Measurements from ENCODE around the gene G6PD.
"Not testable (repeated sequence)": the region's sequence is repeated elsewhere in the genome, so short reads cannot be mapped to it uniquely, and the experiment has no call there.

G6PD gene

DNA sequence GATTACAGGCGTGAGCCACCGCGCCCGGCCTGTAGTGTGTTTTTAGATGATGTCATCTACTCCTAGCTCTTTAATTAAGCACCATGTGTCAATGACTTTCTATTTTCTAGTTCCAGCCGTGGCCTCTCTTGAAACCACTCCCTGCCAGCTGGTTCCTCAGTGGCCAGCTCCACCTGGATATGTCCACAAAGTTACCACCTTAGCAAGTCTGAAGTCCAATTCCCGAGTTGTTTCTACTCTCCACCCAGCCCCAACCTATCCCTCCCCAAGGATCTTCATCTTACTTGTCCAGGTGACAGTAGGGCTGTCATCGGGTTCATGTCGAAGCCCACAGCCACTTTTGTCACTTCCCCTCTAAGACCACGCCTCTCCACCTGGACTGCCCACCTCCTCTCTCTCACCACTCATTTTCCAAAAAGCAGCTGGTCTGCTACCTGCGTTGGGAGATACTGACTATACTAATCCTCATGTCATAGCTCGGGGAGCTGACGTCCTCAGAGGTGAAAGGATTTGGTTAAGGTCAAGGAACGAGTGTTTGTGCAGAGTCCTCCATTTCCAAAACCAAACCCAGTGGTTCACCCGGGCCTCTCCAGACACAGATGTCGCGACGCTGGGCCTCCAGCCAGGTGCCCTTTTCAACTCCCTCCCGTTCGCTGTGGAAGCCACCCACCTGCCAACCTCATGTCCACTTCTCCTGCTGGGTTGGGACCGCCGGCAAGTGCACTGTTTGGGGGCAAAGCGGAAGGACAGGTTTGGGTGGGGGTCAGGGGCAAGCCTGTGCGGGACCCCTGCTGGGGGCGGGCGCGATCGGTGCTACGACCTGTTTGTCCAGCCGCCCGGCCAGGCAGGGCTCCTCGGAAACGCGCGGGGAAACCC lies 31.3 kb downstream of the G6PD start:
- no peak for DNase-seq (ENCODE audit: low spot score)

DNA sequence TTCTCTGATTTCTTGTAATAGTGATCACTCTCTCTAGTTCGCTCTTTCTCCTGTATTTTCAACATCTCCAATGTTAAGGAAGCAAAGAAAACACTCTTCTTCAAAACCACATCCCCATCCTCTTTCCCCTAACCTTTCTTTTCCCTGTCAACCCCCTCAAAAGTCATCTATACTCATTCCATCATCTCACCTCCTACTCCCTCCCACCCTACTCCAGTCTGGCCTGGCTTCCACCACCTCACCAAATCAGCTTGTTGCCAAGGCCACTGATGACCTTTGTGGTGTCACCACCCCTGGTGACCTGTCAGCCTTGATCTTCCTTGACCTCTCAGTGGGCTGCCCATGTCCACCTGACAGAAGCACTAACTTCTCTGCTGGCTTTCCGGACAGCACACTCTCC lies 32.9 kb downstream of the G6PD start:
- no peak for DNase-seq (ENCODE audit: low spot score)

DNA sequence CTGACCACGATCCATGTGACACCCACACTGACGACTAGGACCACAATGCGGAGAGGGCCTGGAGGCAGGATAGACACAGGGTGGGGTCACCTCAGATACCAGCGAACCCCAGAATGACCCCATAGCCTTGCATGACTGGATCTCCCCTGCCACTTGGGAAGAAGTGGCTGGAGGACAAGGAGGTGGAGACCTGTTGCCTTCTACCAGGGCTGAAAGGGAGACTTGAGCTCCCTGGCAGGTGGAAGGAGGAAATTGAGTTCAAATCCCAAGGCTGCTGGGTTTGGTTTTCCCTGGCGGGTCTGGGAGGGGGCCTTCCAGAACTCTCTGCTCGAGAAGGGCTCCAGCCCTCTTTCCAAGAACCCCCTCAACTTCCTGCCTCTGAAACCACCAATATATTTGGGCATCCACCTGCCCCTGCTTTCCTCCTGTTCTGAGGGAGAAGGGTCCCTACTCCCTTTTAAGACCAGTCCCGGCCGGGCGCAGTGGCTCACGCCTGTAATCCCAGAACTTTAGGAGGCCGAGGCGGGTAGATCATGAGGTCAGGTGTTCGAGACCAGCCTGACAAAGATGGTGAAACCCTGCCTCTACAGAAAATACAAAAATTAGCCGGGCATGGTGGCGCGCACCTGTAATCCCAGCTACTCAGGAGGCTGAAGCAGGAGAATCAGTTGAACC lies 33.6 kb downstream of the G6PD start:
- no peak for DNase-seq (ENCODE audit: low spot score)

DNA sequence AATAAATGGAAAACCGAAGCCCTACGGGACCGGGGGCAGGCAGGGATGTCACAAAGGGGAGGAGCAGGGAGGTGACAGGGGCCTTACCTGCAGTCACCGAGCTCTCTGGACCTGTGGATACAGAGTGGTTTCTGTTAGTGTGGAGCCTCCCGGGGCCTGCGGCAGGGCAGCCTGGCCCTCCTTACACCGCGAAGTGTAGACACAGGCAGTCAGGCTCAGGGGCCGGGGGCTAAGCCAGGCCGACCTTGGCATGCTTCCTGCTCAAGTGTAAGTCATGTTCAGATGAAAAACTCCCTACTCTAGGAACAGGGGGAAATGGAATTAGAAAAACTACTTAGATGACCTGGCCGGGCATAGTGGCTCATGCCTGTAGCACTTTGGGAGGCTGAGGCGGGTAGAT lies 34.9 kb downstream of the G6PD start:
- DNase-seq (ENCODE audit: low spot score), result no peak

DNA sequence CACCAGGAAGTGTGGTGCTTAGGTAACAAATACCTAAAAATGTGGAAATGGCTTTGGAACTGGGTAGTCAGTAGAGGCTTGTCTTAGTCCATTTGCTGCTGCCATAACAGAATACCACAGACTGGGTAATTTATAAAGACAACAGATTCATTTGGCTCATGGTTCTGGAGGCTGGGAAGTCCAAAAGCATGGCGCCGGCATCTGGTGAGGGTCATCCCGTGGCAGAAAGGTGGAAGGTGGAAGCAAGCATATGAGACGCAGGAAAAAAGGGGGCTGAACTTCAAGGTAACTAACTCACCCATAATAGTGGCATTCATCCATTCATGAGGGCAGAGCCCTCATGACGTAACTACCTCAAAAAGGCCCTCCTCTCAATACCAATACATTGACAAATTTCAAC lies 37.2 kb downstream of the G6PD start:
- DNase-seq (ENCODE audit: low spot score), result no peak

DNA sequence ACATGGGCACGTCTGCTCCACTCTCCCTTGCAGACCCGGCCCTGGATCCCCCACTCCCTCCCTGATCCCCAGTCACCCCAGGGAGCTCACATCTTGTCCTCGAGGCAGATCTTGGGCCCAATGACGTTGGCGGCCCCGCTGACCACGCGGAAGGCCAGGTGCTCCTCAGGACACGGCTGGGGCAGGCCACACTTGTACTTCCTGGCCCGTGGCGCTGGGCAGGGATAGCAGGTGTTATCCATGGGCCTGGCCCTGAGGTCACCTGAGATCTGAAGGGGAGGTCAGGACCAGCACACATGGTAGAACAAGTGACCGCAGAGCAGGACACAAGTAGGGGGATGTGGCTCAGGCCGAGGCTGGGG lies 38.3 kb downstream of the G6PD start:
- no peak for DNase-seq (ENCODE audit: low spot score)

DNA sequence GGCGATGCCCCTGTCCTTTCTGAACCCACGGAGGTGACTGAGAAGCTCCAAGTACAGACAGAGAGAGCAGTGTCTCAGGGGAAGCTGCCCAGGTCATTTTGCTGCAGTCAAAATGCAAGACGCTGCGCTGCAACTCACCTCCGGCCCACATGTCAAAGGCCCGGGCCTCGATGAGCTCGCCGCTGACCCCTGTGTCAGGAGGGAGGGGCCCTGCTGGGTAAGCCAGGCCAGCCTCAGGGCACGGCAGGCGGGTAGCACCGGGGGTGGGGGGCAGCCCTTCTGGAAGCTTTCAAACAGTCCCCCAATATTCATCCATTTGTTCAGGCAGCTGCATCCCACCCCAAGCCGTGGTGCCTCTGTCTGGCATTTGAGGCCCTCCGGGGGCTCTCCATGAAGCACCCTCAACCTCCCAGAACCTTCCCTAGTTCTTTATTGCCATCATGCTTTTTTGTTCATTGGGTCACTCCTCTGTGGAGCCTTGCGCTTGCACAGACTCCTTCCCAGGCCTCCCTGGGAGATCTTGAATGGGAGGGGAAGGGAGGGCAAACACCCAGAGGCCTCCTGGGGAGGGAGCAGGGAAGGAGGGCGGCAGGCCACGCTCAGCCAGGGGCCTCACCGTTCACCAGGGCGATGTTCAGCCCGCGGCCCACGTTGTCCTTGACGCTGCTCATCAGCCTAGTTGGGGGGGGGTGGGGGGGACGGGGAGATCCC lies 38.8 kb downstream of the G6PD start:
- DNase-seq (ENCODE audit: low spot score), result no peak

DNA sequence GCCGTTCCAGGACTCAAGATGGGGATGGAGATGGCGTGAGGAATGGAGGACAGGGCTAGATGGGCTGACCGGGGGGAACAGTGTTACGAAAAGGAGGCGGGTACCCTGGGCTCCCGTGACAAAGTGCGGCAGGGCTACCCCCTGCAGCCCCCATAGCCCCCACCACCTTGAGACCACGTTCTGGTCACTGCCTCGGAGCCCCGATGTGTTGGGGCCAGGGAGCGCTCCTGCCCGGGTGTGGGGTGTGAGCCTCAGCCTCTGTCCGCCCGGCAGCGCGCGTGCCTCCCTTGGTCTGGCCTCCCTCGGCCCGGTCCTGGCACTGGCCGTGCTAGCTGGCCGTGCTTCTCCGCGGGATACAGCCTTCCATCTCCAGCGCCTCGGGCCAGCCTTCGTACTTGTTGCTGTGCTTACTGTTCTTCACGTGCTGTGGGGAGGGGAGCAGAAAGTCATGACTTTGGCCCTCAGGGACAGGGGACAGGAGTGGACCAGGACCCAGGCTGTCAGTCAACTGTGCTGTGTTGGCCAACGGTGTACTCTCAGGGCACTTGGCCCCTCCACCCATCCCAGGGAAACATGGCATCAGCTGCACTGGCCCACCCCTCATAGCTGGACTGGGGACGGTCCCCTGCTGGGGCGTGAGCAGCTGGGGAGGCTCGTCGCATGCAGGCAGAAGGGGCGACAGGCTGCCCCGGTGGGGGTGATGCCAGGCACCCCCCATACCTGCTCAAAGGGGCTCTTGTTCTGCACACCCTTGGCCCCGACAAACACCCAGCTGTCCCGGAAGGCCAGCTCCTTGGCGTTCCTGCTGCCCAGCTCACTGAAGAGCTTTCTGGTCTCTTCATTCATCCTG lies 39.9 kb downstream of the G6PD start:
- DNase-seq (ENCODE audit: low spot score), result no peak

DNA sequence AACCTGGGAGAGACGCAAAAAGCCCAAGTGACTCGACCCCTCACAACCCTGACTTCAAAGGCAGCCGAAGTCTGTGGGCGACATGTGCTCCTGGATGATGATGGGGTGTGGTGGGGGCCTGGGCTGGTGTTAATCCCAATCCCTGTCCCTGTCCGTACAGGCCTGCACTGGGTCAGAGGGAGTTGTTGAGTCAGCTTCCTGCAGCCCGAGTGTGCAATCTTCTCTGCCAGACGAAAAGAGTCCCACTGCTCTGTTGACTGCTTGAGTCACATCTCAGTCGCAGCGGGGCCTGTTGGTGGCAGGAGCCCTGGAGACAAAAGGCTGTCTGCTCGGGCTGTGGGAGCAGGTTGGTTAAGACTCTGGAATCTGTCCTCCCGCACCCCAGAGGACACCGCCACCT lies 40.9 kb downstream of the G6PD start:
- no peak for DNase-seq (ENCODE audit: low spot score)

DNA sequence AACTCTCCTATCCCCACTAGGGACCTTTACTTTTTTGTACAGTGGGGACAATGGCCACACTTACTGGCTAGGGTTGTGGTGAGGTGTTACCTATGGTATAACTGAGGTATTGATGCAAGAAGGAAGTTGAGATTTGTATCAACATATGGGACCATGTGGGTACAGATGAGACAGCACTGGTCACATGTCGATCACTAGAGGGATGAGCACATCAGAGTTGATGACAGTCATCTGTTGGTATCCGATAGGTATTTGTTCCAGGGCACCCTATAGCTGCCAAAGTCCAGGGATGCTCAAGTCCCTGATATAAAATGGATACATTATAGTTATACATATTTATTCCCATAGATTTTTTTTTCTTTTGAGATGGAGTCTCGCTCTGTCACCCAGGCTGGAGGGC lies 43.7 kb downstream of the G6PD start:
- no peak for DNase-seq (ENCODE audit: low spot score)

DNA sequence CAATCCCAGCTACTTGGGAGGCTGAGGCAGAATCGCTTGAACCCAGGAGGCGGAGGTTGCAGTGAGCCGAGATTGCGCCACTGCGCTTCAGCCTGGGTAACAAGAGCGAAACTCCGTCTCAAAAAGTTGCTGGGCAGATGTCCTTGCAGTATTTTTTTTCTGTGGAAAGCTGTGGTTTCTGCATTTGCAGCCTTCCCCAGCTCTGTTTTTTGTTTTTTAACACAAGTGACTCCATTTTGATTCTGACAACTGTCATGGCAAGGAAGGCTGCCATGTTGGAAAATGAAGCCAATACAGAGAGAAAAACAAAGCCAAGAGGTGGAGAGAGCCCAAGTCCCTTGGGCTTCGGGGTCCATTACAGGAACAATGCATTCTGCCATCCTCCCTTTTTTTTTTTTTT lies 44.5 kb downstream of the G6PD start:
- no peak for DNase-seq (ENCODE audit: low spot score)

DNA sequence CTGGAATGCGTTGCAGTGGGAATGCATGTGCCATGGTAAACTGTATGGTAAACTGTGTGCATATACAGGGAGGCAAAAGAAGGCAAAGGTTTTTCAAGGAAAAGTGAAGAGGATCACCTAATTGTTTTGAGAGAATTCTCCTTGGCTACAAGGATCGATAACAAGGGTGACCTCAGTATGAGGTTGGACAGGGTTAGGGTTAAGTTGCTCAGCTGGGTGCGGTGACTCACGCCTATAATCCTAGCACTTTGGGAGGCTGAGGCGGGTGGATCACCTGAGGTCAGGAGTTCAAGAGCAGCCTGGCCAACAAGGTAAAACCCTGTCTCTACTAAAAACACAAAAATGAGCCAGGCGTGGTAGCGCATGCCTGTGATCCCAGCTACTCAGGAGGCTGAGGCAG lies 45.2 kb downstream of the G6PD start:
- not testable (repeated sequence) for DNase-seq (ENCODE audit: low spot score)

DNA sequence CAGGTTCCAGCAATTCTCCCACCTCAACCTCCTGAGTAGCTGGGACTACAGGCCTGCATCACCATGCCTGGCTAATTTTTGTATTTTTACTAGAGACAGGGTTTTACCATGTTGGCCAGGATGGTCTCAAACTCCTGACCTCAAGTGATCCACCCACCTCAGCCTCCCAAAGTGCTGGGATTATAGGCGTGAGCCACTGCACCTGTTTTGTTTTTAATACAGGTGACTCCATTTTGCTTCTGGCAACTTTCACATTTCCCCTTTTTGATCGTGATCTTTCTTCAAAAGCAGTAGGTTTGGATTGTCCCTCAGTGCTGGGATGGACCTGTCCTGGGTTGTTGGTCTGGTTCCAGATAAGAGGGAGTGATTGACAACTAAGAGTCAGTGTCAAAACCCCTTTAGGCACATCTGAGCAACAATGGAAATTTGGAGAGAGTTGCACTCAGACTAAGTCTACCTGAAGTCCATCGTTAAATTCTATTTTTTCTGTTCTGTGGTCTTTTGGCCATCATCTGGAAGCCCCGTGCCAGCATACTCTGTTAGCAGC lies 50.0 kb downstream of the G6PD start:
- not testable (repeated sequence) for DNase-seq (ENCODE audit: low spot score)

DNA sequence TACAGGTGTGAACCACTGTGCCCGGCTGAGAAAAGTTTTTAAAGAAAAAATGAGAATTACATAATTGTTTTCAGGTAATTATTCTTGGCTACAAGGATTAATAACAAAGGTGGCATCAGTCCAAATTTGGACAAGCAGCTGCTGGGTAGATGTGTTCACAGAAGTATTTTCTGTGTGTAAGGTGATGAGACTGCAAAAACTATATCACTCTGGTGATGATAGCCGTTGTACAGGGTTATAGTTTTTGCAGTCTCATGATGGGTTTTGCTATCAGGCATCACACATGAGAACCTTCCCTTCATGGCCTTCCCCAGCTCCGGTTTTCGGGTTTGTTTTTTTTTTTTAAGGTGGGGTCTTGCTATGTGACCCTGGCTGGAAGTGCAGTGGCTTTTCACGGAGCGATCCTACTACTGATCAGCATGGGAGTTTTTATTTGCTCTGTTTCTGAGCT lies 51.1 kb downstream of the G6PD start:
- DNase-seq (ENCODE audit: low spot score), result no peak

DNA sequence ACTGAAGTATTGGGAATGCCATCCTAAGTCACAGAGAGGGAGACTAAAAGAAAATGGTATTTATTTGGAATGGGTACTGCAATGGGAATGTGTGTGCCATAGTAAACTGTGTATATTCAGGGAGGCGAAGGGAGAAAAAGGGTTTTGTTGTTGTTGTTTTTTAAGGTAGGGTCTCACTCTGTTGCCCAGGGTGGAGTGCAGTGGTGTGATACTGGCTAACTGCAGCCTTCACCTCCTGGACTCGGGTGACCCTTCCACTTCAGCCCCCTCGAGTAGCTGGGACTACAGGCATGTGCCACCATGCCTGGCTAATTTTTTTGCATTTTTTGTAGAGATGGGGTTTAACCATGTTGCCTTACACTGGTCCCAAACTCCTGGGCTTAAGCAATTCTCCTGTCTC lies 51.9 kb downstream of the G6PD start:
- no peak for DNase-seq (ENCODE audit: low spot score)

DNA sequence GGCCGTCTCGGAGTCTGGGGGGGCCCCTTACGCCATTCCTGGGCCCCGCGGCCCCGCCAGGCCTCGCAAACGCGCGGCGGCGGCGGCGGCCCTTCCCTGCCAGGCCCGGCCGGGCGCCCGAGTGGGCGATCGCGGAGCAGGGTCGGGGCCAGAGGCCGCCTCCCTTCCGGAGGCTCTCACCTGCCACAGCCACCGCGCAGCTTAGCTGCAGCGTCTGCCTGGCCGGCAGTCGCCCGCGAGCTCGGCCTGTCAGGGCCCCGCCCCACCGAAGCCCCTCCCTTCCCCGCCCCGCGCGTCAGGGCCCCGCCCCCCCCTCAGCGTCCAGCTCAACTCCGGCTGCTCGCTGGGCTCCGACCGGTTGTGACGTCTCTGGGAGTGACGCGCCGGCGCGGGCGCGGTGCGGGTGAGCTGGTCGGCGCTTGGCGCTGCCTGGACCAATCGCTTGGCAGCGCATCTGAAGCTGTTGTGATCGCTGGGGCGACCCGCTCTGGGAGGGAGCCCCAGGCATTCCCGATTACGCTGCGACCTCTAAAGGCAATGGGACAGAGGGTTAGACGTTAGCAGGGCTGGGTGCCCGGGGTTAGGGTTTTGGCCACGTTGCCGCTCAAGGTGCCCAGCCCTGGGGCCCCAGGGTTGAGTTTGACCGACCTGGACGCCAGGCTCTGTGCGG lies 56.1 kb downstream of the G6PD start, which contains the start of gene SLC10A3:
Gene SLC10A3, minus strand, starts transcription at position 216 of the 670 bp plus-strand sequence. CDS start 1,689 bp downstream, outside the sequence.
- DNase-seq (ENCODE audit: low spot score), result peak; percentile 92

DNA sequence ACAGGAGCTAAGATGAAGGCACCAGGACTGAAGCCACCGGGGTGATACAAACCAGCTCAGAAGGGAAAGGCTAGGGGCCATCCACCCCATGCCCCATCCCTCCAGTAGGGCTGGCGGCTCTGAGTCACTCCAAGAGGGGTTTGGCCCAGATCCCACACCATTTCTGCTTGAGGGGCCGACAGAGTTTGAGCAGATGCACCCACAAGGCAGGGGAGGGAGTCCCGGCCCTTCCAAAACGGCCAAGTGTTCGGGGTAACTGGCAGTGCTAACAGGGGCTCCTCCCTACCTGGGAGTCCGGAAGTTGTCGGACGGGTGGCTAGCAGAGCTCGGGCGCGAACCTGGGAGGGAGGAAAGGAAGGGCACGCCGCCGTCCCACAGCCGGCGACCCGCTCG lies 56.6 kb downstream of the G6PD start:
- no peak for DNase-seq (ENCODE audit: low spot score)

DNA sequence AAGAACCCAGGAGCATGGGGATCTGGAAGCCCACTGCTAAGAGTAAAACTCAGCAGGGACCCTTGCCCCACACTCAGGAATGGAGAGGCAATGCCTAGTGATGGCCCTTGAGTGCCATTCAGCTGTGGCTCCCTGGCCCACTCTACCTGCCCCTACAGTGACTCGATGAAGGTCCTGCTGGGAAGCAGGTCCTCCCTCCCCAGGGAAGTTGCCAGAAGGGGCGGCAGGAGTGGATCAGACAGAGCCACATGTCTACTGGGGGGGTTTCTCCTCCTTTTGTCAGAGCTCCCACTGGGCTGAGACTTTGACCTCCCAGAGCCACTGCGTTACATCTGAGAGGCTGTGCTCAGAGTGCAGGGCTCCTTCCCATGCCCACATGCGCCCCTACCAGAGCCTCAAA lies 57.5 kb downstream of the G6PD start:
- no peak for DNase-seq (ENCODE audit: low spot score)

DNA sequence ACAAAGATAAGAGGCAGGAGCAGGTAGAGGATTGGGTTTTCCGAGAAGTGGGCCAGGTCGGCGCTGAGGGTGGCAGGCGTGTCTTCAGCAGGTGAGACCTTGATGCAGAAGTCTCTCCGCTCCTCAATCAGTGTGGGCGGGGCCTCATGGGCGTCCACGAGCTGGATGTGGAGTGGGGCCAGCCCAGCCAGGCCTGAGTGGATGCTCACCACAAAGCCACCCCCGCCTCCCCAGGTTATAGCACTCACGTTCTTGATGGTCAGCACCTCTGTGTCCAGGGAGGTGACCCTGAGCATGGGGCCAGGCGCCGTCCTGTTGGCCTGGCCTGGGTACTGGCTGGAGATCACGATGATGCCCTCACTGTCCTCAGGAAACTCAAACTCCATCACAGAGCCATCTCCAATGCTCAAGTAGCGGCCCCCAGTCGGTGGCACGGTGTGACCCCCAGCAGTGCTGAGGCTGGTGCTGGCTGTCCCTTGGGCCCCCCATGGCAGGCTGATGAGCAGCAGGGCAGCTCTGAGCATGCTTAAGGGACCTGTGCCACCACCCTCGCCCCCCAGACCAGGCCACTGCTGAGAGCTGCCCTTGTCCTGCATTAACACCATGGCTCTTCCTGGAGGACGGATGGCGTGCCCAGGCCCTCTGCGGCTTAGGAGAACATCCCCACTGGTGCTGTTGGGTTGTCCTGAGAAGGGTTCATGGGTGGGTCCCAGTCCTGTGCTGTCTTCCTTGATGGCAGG lies 58.1 kb downstream of the G6PD start:
- no peak for DNase-seq (ENCODE audit: low spot score)
